22Rv1 (cell line): ENCODE results near the gene ZNF792.

ENCODE experiments used
- ZFX ChIP-seq: fragments of 450-650 bp; IDR thresholded peaks from 2 replicates; pipeline ENCODE4 v1.6.1; 2017; ENCODE audit warnings: antibody characterized with exemption, borderline replicate concordance
- TF ChIP-seq, protein P1 (sequence below): fragments of 450-650 bp; IDR thresholded peaks from 2 replicates; pipeline ENCODE4 v1.5.1; 2017; ENCODE audit warnings: mild to moderate bottlenecking

DNA sequence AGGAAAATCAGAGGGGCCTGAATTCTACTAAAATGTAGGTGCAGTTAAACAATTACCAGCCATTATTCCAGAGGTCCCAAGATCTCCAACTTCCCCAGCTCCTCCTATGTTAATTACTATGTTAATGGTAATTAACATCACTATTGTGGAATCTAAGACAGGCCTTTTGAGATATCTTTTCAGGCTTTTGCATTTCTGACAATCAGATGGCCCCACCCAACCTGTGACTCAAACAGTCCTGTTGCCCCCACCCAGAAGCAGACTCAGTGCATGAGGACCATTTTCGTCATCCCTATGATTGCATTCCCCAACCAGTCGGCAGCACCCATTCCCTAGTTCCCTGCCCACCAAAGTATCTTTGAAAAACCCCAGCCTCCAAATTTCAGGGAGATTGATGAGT, 45.8 kb downstream of the ZNF792 start:
- TF ChIP-seq, protein P1, sequence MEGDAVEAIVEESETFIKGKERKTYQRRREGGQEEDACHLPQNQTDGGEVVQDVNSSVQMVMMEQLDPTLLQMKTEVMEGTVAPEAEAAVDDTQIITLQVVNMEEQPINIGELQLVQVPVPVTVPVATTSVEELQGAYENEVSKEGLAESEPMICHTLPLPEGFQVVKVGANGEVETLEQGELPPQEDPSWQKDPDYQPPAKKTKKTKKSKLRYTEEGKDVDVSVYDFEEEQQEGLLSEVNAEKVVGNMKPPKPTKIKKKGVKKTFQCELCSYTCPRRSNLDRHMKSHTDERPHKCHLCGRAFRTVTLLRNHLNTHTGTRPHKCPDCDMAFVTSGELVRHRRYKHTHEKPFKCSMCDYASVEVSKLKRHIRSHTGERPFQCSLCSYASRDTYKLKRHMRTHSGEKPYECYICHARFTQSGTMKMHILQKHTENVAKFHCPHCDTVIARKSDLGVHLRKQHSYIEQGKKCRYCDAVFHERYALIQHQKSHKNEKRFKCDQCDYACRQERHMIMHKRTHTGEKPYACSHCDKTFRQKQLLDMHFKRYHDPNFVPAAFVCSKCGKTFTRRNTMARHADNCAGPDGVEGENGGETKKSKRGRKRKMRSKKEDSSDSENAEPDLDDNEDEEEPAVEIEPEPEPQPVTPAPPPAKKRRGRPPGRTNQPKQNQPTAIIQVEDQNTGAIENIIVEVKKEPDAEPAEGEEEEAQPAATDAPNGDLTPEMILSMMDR, result no peak
- TF ChIP-seq ZFX, result no peak
